ENCODE data around the gene HMGXB4. TPM values are rescaled to one million over a fixed set of nuclear protein-coding genes. Genes with fewer than 3 reads are reported as not detected.

The HMGXB4 gene
- total RNA-seq, 1 experiment from 2014 or later, result 13.9 TPM

GRCh38 chr22:35325209-35325608, 67.9 kb downstream of the HMGXB4 start:
- DNase-seq (ENCODE audit: low read depth), result no peak

- no peak for DNase-seq (ENCODE audit: low read depth)
Observed at GRCh38 chr22:35326854-35327562, 69.7 kb downstream of the HMGXB4 start.

GRCh38 chr22:35327690-35328471, 70.6 kb downstream of the HMGXB4 start:
- DNase-seq (ENCODE audit: low read depth), result no peak

- no peak for DNase-seq (ENCODE audit: low read depth)
Observed at GRCh38 chr22:35328472-35328885, 71.2 kb downstream of the HMGXB4 start.

GRCh38 chr22:35329114-35329847, 72.0 kb downstream of the HMGXB4 start:
- no peak for DNase-seq (ENCODE audit: low read depth)

- DNase-seq (ENCODE audit: low read depth), result peak; percentile 64
Observed at GRCh38 chr22:35330258-35330861, 73.1 kb downstream of the HMGXB4 start.

GRCh38 chr22:35332278-35332677, 75.0 kb downstream of the HMGXB4 start:
- no peak for DNase-seq (ENCODE audit: low read depth)

GRCh38 chr22:35333220-35333619, 75.9 kb downstream of the HMGXB4 start:
- no peak for DNase-seq (ENCODE audit: low read depth)

- DNase-seq (ENCODE audit: low read depth), result no peak
Observed at GRCh38 chr22:35334004-35334403, 76.7 kb downstream of the HMGXB4 start.

GRCh38 chr22:35335468-35335867, 78.2 kb downstream of the HMGXB4 start:
- DNase-seq (ENCODE audit: low read depth), result no peak

- no peak for DNase-seq (ENCODE audit: low read depth)
Observed at GRCh38 chr22:35335936-35336781, 78.9 kb downstream of the HMGXB4 start.

GRCh38 chr22:35337932-35338331, 80.6 kb downstream of the HMGXB4 start:
- no peak for DNase-seq (ENCODE audit: low read depth)

- no peak for DNase-seq (ENCODE audit: low read depth)
Observed at GRCh38 chr22:35341090-35341874, 84.0 kb downstream of the HMGXB4 start.

- DNase-seq (ENCODE audit: low read depth), result no peak
Observed at GRCh38 chr22:35342390-35342789, 85.1 kb downstream of the HMGXB4 start.

- no peak for DNase-seq (ENCODE audit: low read depth)
Observed at GRCh38 chr22:35343664-35344550, 86.6 kb downstream of the HMGXB4 start.

- no peak for DNase-seq (ENCODE audit: low read depth)
Observed at GRCh38 chr22:35344956-35345690, 87.8 kb downstream of the HMGXB4 start.
